ENCODE data around the gene NADK.

The NADK gene

GRCh38 chr1:1777950-1778662 is at the start of gene NADK:
Gene NADK, minus strand, starts transcription at chr1:1778470. Its CDS starts 13,064 bp downstream, at chr1:1765406.
- peak; percentile 64 for DNase-seq

GRCh38 chr1:1827089-1827848 is 49.0 kb upstream of the NADK start:
- DNase-seq: no peak

GRCh38 chr1:1826356-1827088 is 48.3 kb upstream of the NADK start:
- DNase-seq: no peak

- no peak for DNase-seq
These were observed 46.9 kb upstream of the NADK start for GRCh38 chr1:1825217-1825616.

- no peak for DNase-seq
These were observed 41.5 kb upstream of the NADK start for GRCh38 chr1:1819762-1820161.

GRCh38 chr1:1817221-1817620 is 39.0 kb upstream of the NADK start:
- no peak for DNase-seq

- no peak for DNase-seq
These were observed 37.5 kb upstream of the NADK start for GRCh38 chr1:1815606-1816281.

GRCh38 chr1:1809489-1809888 is 31.2 kb upstream of the NADK start:
- DNase-seq: no peak

- DNase-seq: no peak
These were observed 29.9 kb upstream of the NADK start for GRCh38 chr1:1808206-1808605.

GRCh38 chr1:1806890-1807289 is 28.6 kb upstream of the NADK start:
- DNase-seq: peak; percentile 21

GRCh38 chr1:1804301-1804700 is 26.0 kb upstream of the NADK start:
- no peak for DNase-seq

GRCh38 chr1:1802871-1803270 is 24.6 kb upstream of the NADK start:
- DNase-seq: no peak

- DNase-seq: no peak
These were observed 21.4 kb upstream of the NADK start for GRCh38 chr1:1799716-1800115.

- no peak for DNase-seq
These were observed 19.6 kb upstream of the NADK start for GRCh38 chr1:1797731-1798341.

- DNase-seq: no peak
These were observed 18.2 kb upstream of the NADK start for GRCh38 chr1:1796466-1796865.

GRCh38 chr1:1794999-1795398 is 16.7 kb upstream of the NADK start:
- no peak for DNase-seq

- DNase-seq: no peak
These were observed 15.4 kb upstream of the NADK start for GRCh38 chr1:1793481-1794244.

GRCh38 chr1:1788646-1789431 is 10.6 kb upstream of the NADK start:
- DNase-seq: no peak

- no peak for DNase-seq
These were observed 9.9 kb upstream of the NADK start for GRCh38 chr1:1788136-1788535.

- no peak for DNase-seq
These were observed 8.8 kb upstream of the NADK start for GRCh38 chr1:1786836-1787605.
